Kasumi-1 (cell line): ENCODE measurements around the gene CLMP.
A peak's percentile ranks its signal among the peaks of the same experiment; 100 is the strongest.

Source experiments
- DNase-seq, 2 experiments: peaks; one replicate each; lab custom pipeline; 2025; lab: John Stamatoyannopoulos, UW

CLMP gene, protein sequence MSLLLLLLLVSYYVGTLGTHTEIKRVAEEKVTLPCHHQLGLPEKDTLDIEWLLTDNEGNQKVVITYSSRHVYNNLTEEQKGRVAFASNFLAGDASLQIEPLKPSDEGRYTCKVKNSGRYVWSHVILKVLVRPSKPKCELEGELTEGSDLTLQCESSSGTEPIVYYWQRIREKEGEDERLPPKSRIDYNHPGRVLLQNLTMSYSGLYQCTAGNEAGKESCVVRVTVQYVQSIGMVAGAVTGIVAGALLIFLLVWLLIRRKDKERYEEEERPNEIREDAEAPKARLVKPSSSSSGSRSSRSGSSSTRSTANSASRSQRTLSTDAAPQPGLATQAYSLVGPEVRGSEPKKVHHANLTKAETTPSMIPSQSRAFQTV

DNA sequence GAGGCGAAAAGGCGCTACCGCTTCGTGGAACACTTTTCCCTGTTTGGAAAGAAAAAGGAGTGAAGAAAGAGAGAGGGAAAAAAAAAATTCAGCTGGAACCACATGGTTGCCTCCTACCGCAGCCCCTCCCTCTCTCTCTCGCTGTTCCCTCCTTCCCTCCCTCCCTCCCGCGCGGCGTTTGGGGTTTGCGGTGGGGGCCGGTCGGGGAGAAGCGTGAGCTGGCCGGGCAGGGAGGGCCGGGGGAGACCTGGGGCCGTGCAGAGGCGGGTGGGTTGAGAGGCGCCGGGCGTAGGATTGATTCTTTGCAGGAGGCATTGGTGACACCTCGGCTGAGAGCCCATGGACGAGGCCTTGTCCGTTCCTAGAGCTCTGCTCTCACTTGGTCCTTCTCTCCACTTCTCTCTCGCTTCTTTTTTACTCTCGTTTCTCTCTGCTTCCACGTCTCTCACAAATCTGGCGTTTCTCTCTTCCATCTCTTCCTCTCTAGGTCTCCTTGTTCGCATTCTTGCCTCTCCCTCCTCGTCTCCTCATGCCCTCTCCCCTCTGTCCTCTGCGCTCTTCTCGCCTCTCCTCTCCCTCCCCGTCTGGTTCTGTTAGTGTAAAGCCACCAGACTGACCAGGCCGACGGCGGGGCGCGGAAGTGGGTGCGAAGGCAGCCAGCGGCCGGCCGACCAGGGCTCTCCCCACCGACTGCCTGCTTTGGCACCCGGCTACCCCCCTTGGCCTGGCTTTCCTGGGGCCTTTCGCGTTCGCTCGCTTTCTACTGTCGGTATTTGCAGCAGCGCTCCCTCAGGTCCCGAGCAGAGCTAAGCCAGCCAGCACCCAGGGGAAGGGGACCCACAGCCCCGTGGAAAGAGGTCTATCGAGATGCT, at the start of gene CLMP:
CLMP (minus strand) TSS at position 61 of the 872 bp plus-strand sequence. CDS start 308 bp downstream, outside the sequence.
- DNase-seq = no peak

DNA sequence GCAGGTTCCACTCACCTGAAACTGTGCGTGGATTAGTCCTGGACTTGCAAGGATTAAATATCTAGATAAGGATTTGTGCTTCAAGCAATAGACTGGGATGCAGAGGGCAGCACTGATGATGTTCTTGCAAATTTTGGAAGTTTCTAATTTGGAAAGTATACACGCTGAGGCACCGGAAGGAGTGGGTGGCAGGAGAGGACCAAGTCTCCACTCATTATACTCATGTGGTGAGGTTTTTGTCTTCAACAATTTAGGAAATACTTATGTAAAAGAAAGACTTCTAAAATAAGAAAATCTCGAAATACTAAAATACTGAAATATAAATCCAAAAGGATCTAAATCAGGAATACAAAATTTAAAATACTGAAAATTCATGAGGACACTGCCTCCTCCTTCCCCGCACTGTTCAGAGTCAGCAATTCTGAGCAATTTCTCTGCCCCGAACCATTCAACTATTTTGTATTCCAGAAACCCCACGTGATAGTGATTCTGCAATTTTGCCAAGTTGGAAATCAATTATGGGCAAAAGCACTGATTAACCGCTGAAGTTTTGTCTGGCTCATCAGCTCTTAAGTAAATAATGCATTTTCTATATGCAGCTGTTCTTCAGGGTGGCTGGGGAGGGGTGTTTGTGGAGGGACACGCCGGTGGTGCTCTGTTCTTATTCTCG, 47.0 kb upstream of the CLMP start:
- DNase-seq = no peak

DNA sequence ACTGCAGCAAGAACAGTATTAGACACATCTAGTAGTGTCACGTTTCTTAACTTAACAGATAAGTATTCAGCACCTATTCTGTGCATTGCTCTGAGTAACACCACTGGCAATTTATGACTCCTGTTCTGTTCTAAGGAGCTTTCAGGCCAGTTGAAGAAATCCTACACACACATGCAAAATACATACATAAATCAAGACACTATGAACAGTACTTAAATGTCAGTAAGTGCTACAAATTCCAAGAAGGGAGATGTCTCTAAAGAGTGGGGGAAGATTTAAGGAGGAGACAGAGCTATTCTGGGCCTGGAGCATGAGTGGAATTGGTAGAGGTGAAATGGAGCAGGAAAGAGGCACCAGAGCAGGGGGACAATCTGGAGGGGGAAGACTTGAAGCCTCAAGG, 46.2 kb upstream of the CLMP start:
- DNase-seq = no peak

DNA sequence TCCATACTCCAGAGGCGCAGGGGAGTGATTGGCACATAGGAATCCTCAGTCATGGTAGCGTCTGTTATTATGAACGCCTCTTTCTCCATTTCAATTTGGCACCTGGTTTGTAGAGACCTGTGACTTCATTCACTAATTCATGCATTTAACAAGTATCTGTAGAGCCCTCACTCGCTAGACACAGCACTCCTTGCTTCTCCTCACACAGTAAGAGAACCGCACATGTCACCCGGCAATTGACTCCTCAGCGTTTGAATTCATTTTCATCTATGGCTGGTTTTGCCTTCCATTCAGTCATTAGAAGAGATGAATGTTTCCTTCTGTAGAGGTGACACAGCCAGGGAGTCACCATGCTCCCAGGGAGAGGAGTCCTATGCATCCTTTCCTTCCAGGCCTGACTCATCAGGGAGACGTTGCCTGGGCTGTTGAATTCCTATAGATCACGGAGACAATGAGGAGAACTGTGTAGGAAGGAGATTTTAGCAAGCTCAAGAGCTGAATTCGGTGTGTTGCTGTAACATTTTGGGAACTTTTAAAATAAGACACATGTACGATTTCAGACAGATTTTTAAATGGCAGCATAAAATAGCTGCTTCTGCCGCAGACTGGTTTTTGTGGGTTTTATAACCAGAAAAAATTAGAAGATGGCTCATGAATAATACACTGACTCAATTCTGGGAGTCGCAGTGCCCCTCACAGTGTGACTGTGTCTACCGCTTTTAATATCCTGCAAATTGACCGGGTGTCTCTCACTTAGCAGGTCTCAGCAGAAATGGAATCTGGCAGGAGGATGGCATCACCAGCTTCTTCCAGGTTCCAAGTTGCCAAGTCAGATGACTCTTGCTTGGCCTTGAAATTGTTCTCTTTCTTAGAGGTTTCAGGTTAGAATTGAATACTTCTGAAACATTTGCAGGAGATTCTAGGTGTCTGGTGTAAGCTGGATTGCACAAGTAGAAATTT, 44.4 kb upstream of the CLMP start:
- DNase-seq = no peak

DNA sequence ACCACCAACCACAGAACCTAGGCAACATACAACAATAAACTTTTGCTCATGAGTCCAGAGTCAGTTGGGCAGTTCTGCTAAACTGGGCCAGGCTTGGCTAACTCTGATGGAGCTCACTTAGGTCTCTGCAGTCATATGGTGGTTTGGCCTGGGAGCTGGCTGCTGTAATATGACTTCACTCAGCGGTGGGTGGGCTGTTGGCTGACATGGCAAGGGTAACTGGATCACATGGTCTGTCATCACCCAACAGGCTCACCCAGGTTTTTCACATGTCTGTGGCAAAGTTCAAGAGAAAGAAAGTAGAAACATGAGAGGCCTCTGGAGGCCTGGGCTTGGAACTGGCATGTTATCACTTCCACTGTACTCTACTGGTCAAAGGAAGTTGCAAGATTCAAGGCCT, 43.2 kb upstream of the CLMP start:
- no peak for DNase-seq

DNA sequence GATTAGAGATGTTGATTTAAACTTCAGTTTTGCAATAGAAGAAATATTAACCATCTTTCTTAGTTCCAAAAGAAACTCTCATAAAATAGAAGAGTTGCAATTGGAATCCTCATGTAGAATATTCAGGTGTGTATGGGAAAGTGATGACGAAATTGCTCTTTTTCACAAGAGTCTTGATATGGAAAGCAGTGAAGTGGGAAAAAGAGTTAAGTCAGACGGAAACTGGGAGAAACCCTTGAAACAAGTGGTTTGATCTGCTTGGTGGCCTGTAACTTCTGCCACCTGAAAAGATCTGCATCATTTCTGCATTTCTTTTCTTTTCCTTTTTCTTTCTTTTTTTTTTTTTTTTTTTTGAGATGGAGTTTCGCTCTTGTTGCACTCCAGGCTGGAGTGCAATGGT, 41.8 kb upstream of the CLMP start:
- DNase-seq = no peak

DNA sequence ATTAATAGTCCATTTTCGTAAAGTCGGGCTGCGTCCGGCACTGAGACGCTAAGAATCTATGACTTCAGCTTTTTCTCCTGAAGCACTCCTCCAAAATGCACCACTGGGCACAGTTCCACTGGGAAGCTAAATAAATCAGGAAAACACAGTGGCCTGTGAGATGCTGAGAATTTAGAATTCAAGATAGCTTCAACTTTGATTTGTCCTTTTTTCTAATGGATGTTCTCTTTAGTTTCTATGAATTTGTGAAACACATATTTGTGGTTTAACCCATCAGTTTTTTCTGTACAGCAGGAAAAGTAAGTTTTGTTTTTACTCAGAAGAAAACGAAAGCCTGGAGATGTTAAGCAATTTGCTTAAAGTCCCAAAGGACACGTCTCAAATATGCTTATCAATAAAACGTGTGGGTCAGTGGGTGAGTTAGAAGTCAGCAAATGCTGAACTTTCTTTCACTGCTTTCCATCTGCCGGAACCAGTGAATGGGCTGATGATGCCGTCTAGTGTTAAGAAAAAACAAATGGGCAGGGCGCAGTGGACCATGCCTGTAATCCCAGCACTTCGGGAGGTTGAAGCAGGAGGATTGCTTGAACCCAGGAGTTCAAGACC, 40.7 kb upstream of the CLMP start:
- no peak for DNase-seq

DNA sequence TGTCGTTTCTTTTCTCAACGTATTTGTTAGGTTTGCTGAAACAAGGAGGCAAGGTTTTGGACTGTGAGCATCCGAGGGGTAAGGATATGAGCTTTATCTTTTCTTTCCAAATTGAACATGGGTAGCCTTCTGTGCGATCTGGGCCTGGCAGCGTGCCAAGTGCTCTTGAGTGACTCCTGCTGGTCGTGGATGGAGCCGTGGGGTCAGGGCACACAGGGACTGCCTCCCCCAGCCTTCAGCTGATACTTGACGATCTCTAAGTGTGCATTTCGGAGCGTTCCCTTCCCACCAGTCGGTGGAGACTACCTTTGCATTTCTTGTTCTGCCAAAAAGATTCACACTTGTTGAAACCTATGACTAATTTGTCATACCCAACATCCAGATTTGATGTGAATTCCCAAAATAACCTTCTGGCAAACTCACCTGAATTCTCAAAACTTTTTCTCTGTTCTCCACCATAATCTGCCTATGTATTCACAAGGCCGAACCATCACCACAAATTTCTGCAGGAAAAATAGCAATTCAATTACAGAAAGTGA, 40.1 kb upstream of the CLMP start:
- peak; percentile 3 to 4 for DNase-seq

DNA sequence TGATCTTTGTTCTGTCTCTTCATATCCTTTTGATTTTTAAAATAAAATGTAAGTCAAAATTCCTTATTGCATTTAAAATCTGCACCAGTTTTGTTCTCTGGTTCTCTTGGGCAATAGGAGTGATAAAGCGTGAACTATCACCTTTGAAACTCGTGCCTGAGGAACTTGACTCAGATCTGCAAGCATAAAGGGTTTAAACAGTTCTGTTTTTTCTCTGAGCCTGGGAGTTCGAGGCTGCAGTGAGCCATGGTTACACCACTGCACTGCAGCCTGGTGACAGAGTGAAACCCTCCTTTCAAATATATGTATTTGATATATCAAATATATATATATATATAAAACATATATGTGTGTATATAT, 38.9 kb upstream of the CLMP start:
- no peak for DNase-seq

DNA sequence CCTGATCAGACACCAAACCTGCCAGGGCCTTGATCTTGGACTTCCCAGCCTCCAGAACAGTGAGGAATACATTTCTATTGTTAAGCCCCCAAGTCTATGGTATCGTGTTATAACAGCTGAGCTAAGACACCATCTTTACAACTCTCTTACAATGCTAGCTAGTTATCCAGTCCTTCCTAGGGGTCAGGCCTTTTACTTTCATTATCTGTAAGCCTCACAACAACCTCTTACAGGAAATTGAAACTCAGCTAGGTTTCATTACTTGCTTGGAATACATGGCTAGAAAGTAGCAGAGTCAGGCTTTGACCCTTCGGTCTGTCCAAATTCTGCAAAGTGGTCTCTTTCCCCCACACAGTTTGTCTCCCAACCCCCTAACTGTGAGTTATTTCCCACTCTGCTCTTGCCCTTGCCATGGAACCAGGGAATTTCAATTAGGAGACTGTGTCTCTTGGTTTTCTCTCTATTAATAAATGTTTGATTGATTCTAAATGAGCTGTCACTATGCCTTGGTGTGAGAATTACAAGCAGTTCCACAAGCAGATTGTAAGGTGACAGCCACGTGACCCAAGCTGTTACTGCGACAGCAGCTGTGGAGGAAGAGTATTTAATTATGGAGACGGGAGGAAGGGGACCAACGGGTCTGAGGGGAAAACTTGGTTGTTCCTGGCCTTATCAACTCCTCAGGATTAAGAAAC, 38.4 kb upstream of the CLMP start:
- DNase-seq = no peak

DNA sequence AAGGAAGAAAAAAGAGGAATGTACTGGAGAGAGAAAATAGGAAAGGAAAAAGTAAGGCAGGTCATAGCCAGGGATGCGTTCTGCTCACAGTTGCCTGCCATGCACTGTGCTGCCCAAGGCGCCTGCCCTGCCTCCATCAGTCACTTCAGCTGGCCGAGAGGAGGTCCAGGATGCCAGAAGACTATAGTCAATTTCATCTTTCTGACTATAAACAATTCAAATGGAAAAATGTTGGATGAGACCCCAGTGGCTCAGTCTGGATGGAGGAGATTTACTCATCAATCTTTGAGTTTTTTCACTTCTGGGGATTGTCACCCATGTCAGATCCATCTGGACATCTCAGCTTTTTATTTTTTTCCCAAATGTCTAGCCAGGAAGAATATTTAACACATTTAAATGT, 36.7 kb upstream of the CLMP start:
- DNase-seq = no peak

DNA sequence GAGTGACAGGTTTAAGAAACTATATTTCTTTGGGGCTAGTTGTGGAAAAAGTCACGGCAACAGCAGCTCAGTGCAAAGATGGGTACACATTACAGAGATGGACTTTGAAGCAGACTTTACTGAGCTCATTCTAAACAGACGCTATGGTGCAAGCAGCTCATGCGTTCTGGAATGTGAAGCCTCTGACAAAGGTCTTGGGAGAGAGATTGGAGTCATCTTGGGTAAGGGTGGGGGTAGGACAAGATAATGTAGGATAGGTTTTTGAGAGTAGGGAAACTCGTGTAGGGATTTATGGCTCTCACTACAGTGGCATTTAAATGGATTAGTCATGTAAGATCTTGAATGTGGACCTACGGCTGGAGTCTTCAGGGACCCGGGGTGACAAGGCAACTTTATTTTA, 36.2 kb upstream of the CLMP start:
- no peak for DNase-seq

DNA sequence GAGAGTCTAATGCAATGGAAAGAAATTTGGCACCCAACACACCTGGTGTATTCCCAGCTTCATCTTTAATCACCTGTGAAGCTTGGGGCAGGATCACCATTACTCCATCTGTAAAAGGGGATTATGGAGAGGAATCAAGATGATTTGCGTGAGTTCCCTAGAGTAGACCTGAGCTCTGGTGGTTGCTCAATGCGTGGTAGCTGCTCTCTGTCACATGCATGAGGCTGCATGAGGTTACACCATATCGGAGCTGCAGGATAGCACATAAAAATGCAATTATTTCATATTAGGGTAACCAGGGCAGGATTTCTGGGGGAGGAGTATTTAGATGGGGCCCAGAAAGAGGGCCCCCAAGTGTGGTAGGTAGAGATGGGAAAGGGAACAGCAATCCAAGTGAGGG, 35.3 kb upstream of the CLMP start:
- DNase-seq = no peak

DNA sequence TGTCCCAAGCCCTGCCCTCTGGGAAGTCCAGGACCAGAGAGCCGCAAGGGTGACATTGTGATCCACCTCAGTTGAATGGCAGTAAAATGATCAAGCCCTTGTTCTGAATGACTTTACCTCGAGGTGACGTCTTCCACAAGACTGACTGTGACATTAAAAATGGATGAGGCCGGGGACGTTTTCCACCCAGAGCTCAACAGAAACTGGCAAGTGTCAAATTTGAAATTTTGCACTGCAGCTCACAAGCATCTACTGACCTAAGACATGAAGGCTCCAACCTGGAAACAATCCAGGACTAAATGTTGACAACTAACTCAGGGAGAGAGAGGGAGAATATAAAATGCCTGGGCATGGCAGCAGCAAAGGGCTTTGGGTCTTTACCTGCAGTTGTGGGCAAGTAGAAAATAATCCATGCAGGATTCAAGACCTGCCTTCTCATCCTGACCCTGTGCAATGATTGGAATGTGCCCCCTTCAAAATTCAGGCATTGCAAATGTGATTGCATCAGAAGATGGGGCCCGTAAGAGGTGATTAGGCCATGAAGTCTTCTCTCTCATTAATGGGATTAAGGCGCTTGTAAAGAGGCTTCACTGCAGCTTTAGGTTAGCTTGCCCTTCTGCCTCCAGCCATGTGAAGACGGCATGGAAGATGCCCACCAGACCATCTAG, 33.6 kb upstream of the CLMP start:
- no peak for DNase-seq

DNA sequence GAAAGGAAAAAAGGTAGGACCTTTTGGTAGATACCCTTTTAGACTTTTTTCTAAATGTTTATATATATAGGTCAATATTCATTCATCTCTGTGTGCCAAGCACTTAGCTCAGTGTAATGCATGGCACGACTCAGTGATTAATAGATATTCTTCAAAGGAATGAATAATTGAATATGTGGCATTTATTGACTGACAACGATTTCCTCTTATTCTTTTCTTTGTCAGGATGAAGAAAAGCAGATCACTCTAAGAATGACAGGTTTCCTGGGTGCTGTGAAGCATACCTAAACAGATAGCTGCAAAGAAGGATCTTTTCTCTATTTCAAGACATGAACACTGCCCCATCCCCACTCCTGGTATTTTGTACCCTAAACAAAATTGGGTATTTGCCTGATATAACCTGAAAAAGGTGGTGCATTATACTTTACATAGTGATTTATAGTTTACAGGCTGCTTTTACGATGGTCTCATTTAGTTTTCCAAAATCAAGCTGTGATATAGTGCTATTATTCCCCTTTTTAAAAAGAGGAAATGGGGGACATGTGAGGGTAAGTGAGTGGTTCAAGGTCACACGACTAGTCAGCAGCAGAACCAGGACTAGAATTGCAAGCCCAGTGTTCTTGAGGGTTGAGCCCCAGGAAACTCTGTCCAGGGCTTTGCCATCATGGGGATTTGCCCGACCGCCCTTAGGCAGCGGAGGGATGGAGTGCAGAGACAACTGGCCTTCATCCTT, 32.9 kb upstream of the CLMP start:
- DNase-seq = no peak

DNA sequence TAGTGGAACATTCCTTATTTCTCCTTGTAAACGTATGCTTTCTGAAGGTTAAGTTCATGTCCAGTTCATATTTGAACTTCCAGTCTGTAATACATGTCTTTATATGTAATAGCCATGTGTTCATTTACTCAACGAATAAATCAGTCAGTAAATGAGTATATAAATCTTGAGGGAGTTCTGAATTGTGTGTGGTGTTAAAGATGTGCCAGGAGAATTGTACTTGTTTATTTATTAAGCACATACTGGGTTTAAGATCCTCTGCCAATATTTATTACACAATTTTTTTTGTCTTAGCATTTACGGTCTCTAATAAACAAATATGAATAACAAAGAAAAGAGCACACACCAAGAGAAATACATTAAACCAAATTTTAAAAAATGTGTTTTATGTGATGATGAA, 26.5 kb upstream of the CLMP start:
- no peak for DNase-seq

DNA sequence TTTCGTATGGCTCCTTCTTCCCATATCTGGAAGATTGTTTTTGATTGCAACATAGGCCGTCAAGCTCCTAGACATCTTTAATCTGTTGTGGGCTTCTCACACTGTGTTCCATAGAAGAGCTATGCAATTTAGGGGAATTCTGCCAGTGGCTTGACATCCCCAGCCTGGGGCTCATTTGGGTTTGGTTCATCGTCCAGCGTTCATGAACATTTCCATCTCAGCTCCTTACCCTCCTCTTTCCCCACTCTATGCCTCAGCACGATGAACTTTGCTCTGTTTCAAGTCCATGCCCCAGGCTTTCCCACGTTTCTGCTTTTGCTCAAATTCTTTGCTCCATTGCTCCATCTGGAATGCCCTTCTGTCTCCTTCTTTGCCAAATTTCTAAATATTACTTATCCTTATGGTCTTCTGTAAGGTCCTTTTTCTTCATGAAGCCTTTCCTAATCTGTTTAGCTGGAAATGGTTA, 26.1 kb upstream of the CLMP start:
- no peak for DNase-seq

DNA sequence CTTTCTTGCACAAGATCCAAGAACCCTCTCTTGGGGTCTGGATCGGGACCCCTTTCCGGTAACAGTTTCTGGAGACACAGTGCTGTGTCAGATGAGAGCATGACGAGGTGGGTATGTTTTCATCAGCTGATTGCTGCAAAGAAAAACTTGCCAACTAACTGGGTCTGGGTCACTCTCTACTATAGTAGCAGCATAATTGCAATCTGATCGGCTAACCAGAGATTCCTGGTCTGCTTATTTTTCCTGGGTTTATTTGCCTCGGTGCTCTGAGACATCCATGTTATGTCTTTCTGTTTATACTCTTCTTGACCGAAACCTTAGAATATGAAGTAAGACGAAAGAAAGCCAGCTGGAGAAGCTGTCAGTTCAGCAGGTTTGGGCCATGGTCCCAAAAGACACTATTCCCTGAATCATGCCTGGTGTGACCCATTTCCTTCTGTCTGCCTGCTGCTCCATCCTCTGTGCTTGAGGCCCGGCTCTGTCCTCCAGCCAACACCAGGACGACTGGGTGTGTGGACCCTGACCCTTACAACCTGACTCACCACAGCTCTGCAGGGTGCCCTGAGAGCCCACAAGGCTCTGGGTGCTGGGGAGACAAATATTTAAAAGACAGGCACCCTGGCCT, 24.1 kb upstream of the CLMP start:
- no peak for DNase-seq

DNA sequence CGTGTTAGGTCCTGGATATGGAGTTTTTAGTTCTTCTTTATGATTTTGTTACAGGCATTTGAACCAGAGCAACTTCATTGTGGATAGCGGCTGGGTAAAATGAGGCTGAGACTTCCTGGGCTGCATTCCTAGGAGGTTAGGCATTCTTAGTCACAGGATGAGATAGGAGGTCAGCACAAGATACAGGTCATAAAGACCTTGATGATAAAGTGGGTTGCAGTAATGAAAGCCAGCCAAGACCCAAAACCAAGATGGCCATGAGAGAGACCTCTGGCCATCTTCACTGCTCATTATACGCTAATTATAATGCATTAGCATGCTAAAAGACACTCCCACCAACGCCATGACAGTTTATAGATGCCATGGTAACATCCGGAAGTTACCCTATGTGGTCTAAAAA, 23.4 kb upstream of the CLMP start:
- no peak for DNase-seq
